ENCODE results near the gene CAMK1D.

The CAMK1D gene

DNA sequence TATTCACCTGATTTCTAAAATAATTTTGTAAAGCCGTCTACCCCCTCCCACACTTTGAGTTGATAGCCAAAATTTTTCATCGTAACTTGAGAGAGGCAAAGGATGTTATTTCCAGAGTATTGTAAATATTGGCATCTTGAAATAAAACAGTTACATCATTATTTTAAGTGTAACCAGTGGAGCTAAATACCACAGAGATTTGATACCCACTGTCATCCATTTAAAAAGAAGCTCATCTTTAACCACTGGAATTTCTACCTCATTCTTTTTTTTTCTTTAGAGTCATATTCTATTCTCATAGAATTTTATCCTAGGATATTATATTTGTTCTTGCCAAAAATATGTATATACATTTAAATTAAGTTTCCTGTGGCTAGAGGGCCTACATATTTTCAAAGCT lies 48.6 kb downstream of the CAMK1D start:
- Mint-ChIP-seq H3K27me3 (ENCODE audit: low read depth) (no peaks in the 10 kb centered on the region), H3K4me3 (no peak overlapping the region)
- TF ChIP-seq, protein P1, sequence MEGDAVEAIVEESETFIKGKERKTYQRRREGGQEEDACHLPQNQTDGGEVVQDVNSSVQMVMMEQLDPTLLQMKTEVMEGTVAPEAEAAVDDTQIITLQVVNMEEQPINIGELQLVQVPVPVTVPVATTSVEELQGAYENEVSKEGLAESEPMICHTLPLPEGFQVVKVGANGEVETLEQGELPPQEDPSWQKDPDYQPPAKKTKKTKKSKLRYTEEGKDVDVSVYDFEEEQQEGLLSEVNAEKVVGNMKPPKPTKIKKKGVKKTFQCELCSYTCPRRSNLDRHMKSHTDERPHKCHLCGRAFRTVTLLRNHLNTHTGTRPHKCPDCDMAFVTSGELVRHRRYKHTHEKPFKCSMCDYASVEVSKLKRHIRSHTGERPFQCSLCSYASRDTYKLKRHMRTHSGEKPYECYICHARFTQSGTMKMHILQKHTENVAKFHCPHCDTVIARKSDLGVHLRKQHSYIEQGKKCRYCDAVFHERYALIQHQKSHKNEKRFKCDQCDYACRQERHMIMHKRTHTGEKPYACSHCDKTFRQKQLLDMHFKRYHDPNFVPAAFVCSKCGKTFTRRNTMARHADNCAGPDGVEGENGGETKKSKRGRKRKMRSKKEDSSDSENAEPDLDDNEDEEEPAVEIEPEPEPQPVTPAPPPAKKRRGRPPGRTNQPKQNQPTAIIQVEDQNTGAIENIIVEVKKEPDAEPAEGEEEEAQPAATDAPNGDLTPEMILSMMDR (IDR thresholded peaks at IDR 0.05; ENCODE audit: unreplicated experiment in 3 of 3) = no peak

DNA sequence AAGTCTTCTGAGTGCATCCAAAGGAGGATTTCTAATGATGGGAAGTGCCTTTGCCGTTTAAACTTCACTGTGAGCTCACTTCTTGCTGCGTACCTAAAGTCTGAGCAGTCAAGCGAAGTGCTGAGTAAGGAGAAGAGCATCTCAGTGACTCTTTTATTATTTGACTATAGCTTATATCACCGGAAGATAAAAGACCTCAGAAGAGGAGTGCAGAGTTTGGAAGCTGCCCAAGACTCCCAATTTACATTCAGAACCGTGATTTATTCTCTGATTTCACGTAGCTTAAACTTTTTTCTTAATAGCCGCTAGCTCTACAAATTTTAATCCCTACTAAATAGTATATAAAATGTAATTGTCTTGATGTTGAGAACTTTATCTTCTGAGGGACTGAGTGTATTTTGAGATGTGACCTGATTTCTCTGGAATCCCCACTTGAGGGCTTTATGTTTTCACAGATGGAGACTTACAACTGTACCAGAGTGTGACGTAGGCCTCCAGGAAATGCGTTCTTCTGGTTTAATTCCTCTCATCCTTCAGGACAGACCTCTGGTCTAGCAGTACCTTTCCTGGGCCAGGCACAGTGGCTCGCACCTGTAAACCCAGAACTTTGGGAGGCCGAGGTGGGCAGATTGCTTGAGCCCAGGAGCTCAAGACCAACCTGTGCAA lies 51.1 kb downstream of the CAMK1D start:
- TF ChIP-seq, protein P1 (IDR thresholded peaks at IDR 0.05; ENCODE audit: unreplicated experiment in 3 of 3) = no peak
- Mint-ChIP-seq H3K36me3 (ENCODE audit: low read depth) (no peaks in the 10 kb centered on the region), H3K9me3 (no peaks in the 10 kb centered on the region), H3K4me1 (peaks cover 35% of the 10 kb centered on the region), H3K4me3 (no peak overlapping the region), H3K27ac (peak overlapping the region in 2 of 3 experiments; percentile 3 to 47), H3K27me3 (ENCODE audit: low read depth) (no peaks in the 10 kb centered on the region)

More for the DNA sequence above, 48.6 kb downstream of the CAMK1D start:
- Mint-ChIP-seq H3K9me3 (no peaks in the 10 kb centered on the region), H3K36me3 (ENCODE audit: low read depth) (no peaks in the 10 kb centered on the region), H3K4me1 (peaks cover 30% of the 10 kb centered on the region), H3K27ac (no peak overlapping the region)

DNA sequence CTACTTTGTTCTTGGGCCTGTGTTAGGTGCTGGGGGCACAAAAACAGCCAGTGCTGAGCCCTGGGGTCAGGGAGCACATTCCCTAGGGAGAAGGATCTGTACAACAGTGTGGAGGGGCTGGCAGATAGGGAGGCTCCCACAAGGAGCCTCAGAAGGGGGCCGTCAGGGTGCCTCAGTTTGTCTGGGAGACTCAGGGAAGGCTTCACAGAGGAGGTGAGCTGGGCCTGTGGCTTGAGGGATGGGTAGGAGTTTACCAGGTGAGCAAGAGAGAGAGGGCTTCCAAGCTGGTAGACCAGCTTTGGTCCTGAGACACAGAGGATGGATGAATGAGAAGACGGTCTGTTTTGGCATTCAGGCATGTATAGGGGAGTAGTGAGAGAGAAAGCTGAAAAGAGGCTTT lies 52.1 kb downstream of the CAMK1D start:
- no peak overlapping the region for H3K27ac Mint-ChIP-seq
- peaks cover 31% of the 10 kb centered on the region for H3K4me1 Mint-ChIP-seq
- no peaks in the 10 kb centered on the region for H3K36me3 Mint-ChIP-seq (ENCODE audit: low read depth)
- H3K4me3 Mint-ChIP-seq = no peak overlapping the region
- no peaks in the 10 kb centered on the region for H3K27me3 Mint-ChIP-seq (ENCODE audit: low read depth)
- H3K9me3 Mint-ChIP-seq = no peaks in the 10 kb centered on the region
- TF ChIP-seq, protein P1 (IDR thresholded peaks at IDR 0.05; ENCODE audit: unreplicated experiment in 3 of 3) = no peak

DNA sequence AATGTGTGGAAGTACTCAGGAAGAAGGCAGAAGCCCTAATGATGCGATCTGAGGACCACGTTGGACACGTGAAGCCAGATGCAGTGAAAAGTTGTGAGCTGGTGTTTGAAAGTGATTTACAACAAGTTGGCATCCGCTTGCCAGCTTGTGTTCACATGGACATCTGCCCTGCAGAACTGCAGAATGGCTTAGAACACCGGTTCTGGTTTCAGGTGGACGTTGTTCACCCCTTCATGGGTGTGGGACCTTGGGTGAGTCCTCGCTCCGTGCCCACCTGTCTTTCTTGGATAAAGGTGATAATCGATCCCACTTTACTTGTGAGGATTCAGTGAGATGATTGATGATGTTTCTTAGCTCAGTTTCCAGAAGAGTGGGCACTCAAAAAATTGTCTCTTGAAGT lies 53.8 kb downstream of the CAMK1D start:
- no peaks in the 10 kb centered on the region for H3K27me3 Mint-ChIP-seq (ENCODE audit: low read depth)
- no peak overlapping the region for H3K4me3 Mint-ChIP-seq
- peaks cover 17% of the 10 kb centered on the region for H3K4me1 Mint-ChIP-seq
- TF ChIP-seq, protein P1 (IDR thresholded peaks at IDR 0.05; ENCODE audit: unreplicated experiment in 3 of 3) = no peak
- no peak overlapping the region for H3K27ac Mint-ChIP-seq
- no peaks in the 10 kb centered on the region for H3K36me3 Mint-ChIP-seq (ENCODE audit: low read depth)
- H3K9me3 Mint-ChIP-seq = no peaks in the 10 kb centered on the region

DNA sequence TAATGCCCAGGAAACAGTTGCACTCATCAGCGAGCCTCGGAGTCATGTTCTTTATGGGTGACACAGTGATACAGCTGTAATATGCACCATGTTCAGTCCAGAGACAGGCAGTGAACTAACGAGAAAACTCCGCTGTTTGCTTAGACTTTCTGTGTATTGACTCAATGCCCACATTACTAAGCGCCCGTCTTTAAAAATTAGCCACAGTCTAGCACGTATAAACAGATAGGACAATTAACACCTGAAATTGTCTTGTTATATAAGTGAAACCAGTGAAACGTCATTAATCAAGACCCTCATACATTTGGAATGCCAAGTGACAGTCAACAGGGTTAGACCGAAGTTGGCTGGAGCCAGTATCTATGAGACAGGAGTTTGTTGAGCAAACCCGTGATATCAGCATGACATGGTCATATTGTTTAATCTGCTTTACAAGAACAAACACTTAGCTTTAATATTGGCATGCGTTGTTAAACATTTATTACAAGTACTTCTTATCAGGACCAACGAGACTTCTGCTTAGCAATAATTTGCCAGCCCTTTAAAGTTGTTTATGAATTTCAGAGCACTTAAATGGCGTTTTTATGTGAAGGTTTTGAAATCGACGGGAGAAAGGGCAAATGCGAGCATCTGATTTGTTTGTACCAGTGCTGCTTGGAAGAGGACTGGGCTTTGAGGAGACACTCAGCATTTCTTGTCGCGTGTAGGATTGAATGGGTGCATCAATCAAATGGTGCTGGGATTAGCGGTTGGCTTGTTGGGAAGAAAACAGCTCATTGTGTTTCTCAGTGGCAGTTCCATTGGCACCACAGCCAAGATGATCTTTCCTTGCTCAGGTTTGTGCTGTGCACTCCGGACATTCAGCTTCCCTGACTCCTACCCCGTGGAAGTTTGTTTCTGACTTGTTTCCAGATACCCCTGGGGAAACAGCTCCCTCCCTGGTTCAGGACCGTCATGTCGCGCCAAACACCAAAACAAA lies 56.3 kb downstream of the CAMK1D start:
- TF ChIP-seq, protein P1 (IDR thresholded peaks at IDR 0.05; ENCODE audit: unreplicated experiment in 3 of 3) = no peak

More for the DNA sequence above, 56.3 kb downstream of the CAMK1D start:
- peaks cover 6% of the 10 kb centered on the region for H3K4me1 Mint-ChIP-seq
- H3K27ac Mint-ChIP-seq = peak overlapping the region in 1 of 3 experiments; percentile 28
- H3K36me3 Mint-ChIP-seq (ENCODE audit: low read depth) = no peaks in the 10 kb centered on the region
- H3K4me3 Mint-ChIP-seq = no peak overlapping the region
- no peaks in the 10 kb centered on the region for H3K9me3 Mint-ChIP-seq
- no peaks in the 10 kb centered on the region for H3K27me3 Mint-ChIP-seq (ENCODE audit: low read depth)
